GM20431 (cell line): Measurements from ENCODE around the gene TGDS.
"Not testable (repeated sequence)": the region's sequence is repeated elsewhere in the genome, so short reads cannot be mapped to it uniquely, and the experiment has no call there.

ENCODE experiments used
- in situ Hi-C: fragments of 300-500 bp; cut with MseI, MboI; formaldehyde crosslinking; loops from one replicate; pipeline ENCODE4 v1.15.0; 2020; ENCODE audit warnings: low sequenced_read_pairs; ENCODE audit not compliant: unreplicated experiment

Gene TGDS

GRCh38 chr13:94595950-94596574 is at the start of gene TGDS:
TSS of gene TGDS (minus strand) at chr13:94596152. CDS start at chr13:94596136, 16 bp downstream.
- in situ Hi-C loops, result no loop called here

GRCh38 chr13:94641409-94641941 is 45.5 kb upstream of the TGDS start:
- in situ Hi-C loops, result no loop called here

- in situ Hi-C loops, result no loop called here
These were observed 44.8 kb upstream of the TGDS start for GRCh38 chr13:94640721-94641120.

GRCh38 chr13:94637677-94638076 is 41.7 kb upstream of the TGDS start:
- in situ Hi-C loops, result not testable (repeated sequence)

- in situ Hi-C loops, result no loop called here
These were observed 41.1 kb upstream of the TGDS start for GRCh38 chr13:94636942-94637578.

- in situ Hi-C loops, result not testable (repeated sequence)
These were observed 40.1 kb upstream of the TGDS start for GRCh38 chr13:94636096-94636495.

- in situ Hi-C loops, result no loop called here
These were observed 36.5 kb upstream of the TGDS start for GRCh38 chr13:94632226-94632980.

- in situ Hi-C loops, result no loop called here
These were observed 34.9 kb upstream of the TGDS start for GRCh38 chr13:94630858-94631257.

- in situ Hi-C loops, result loop anchor here (25.0 kb wide), 1 partner anchor 186 kb away; no protein-coding TSS in a partner anchor
These were observed 27.4 kb upstream of the TGDS start for GRCh38 chr13:94623316-94623715.

- in situ Hi-C loops, result loop anchor here (25.0 kb wide), 1 partner anchor 185 kb away; no protein-coding TSS in a partner anchor
These were observed 26.4 kb upstream of the TGDS start for GRCh38 chr13:94622344-94622743.

GRCh38 chr13:94620286-94620896 is 24.4 kb upstream of the TGDS start:
- in situ Hi-C loops, result loop anchor here (25.0 kb wide), 1 partner anchor 183 kb away; no protein-coding TSS in a partner anchor

GRCh38 chr13:94617389-94618000 is 21.5 kb upstream of the TGDS start:
- in situ Hi-C loops, result loop anchor here (25.0 kb wide), 1 partner anchor 180 kb away; no protein-coding TSS in a partner anchor

GRCh38 chr13:94613051-94613450 is 17.1 kb upstream of the TGDS start:
- in situ Hi-C loops, result loop anchor here (25.0 kb wide), 1 partner anchor 176 kb away; no protein-coding TSS in a partner anchor

- in situ Hi-C loops, result loop anchor here (25.0 kb wide), 1 partner anchor 175 kb away; no protein-coding TSS in a partner anchor
These were observed 16.1 kb upstream of the TGDS start for GRCh38 chr13:94612050-94612449.

- in situ Hi-C loops, result loop anchor here (25.0 kb wide), 1 partner anchor 173 kb away; no protein-coding TSS in a partner anchor
These were observed 14.5 kb upstream of the TGDS start for GRCh38 chr13:94610475-94610874.

GRCh38 chr13:94609196-94609595 is 13.2 kb upstream of the TGDS start:
- in situ Hi-C loops, result loop anchor here (25.0 kb wide), 1 partner anchor 172 kb away; no protein-coding TSS in a partner anchor

GRCh38 chr13:94608586-94608985 is 12.6 kb upstream of the TGDS start:
- in situ Hi-C loops, result loop anchor here (25.0 kb wide), 1 partner anchor 171 kb away; no protein-coding TSS in a partner anchor

GRCh38 chr13:94607939-94608338 is 12.0 kb upstream of the TGDS start:
- in situ Hi-C loops, result loop anchor here (25.0 kb wide), 1 partner anchor 171 kb away; no protein-coding TSS in a partner anchor

GRCh38 chr13:94607056-94607455 is 11.1 kb upstream of the TGDS start:
- in situ Hi-C loops, result loop anchor here (25.0 kb wide), 1 partner anchor 170 kb away; no protein-coding TSS in a partner anchor
